ENCODE data around the gene PEF1. TPM values are rescaled to one million over a fixed set of nuclear protein-coding genes. Genes with fewer than 3 reads are reported as not detected.

The PEF1 gene
- total RNA-seq, 1 experiment from 2014 or later: 56.3 TPM

GRCh38 chr1:31672986-31673385 lies 28.3 kb upstream of the PEF1 start:
- BruUV-seq (replicated peaks): no TSS peak
- TF ChIP-seq EZH2 (IDR thresholded peaks at IDR 0.05; ENCODE audit: borderline replicate concordance, low read depth, low read length, poor library complexity, severe bottlenecking): no peak
- TF ChIP-seq CTCF (conservative IDR thresholded peaks at IDR 0.05; ENCODE audit: low read depth, low read length): no peak
- ChIA-PET CTCF (no interaction called here), POLR2A (ENCODE audit: low non-redundant PET) (no interaction called here)
- H3K4me3 ChIP-seq (ENCODE audit: low read depth, low read length, poor library complexity, severe bottlenecking): no peak overlapping the region
- H3K36me3 ChIP-seq (ENCODE audit: insufficient read depth, low read length, poor library complexity, severe bottlenecking): no peaks in the 10 kb centered on the region
- H3K4me1 ChIP-seq (ENCODE audit: insufficient read depth, low read length, poor library complexity, severe bottlenecking): peaks cover 16% of the 10 kb centered on the region
- DNase-seq (ENCODE audit: low spot score): no peak
- H3K27me3 ChIP-seq (replicated peaks; ENCODE audit: insufficient read depth, low read depth, low read length, poor library complexity): no peaks in the 10 kb centered on the region
- intact Hi-C loops (cut with micrococcal nuclease; ENCODE audit: unreplicated experiment): no loop called here
- no peaks in the 10 kb centered on the region for H3K9me3 ChIP-seq (ENCODE audit: low read depth, low read length, poor library complexity, severe bottlenecking)
- no peak overlapping the region for H3K27ac ChIP-seq (ENCODE audit: low read depth, low read length, poor library complexity, severe bottlenecking)

GRCh38 chr1:31671561-31672201 lies 27.0 kb upstream of the PEF1 start:
- Histone ChIP-seq H3K4me1 (ENCODE audit: insufficient read depth, low read length, poor library complexity, severe bottlenecking) (peaks cover 23% of the 10 kb centered on the region), H3K36me3 (ENCODE audit: insufficient read depth, low read length, poor library complexity, severe bottlenecking) (no peaks in the 10 kb centered on the region), H3K27ac (ENCODE audit: low read depth, low read length, poor library complexity, severe bottlenecking) (no peak overlapping the region), H3K27me3 (replicated peaks; ENCODE audit: insufficient read depth, low read depth, low read length, poor library complexity) (no peaks in the 10 kb centered on the region), H3K4me3 (ENCODE audit: low read depth, low read length, poor library complexity, severe bottlenecking) (no peak overlapping the region), H3K9me3 (ENCODE audit: low read depth, low read length, poor library complexity, severe bottlenecking) (no peaks in the 10 kb centered on the region)
- ChIA-PET CTCF (no interaction called here), POLR2A (ENCODE audit: low non-redundant PET) (no interaction called here)
- intact Hi-C loops (cut with micrococcal nuclease; ENCODE audit: unreplicated experiment): no loop called here
- no peak for DNase-seq (ENCODE audit: low spot score)
- no TSS peak for BruUV-seq (replicated peaks)
- TF ChIP-seq CTCF (conservative IDR thresholded peaks at IDR 0.05; ENCODE audit: low read depth, low read length) (no peak), EZH2 (IDR thresholded peaks at IDR 0.05; ENCODE audit: borderline replicate concordance, low read depth, low read length, poor library complexity, severe bottlenecking) (no peak)

- no peak overlapping the region for H3K4me3 ChIP-seq (ENCODE audit: low read depth, low read length, poor library complexity, severe bottlenecking)
- no peak for TF ChIP-seq CTCF (conservative IDR thresholded peaks at IDR 0.05; ENCODE audit: low read depth, low read length)
- TF ChIP-seq EZH2 (IDR thresholded peaks at IDR 0.05; ENCODE audit: borderline replicate concordance, low read depth, low read length, poor library complexity, severe bottlenecking): no peak
- no TSS peak for BruUV-seq (replicated peaks)
- H3K36me3 ChIP-seq (ENCODE audit: insufficient read depth, low read length, poor library complexity, severe bottlenecking): no peaks in the 10 kb centered on the region
- CTCF ChIA-PET: no interaction called here
- no peak for DNase-seq (ENCODE audit: low spot score)
- intact Hi-C loops (cut with micrococcal nuclease; ENCODE audit: unreplicated experiment): no loop called here
- POLR2A ChIA-PET (ENCODE audit: low non-redundant PET): no interaction called here
- H3K4me1 ChIP-seq (ENCODE audit: insufficient read depth, low read length, poor library complexity, severe bottlenecking): peaks cover 24% of the 10 kb centered on the region
- H3K27ac ChIP-seq (ENCODE audit: low read depth, low read length, poor library complexity, severe bottlenecking): no peak overlapping the region
- H3K9me3 ChIP-seq (ENCODE audit: low read depth, low read length, poor library complexity, severe bottlenecking): no peaks in the 10 kb centered on the region
- H3K27me3 ChIP-seq (replicated peaks; ENCODE audit: insufficient read depth, low read depth, low read length, poor library complexity): no peaks in the 10 kb centered on the region
Measured at GRCh38 chr1:31671147-31671546, 26.5 kb upstream of the PEF1 start.

Data from A673 (cell line).